ENCODE results near the gene ZBTB43. TPM values are rescaled to one million over a fixed set of nuclear protein-coding genes. Genes with fewer than 3 reads are reported as not detected.

The ZBTB43 gene
- total and polyA plus RNA-seq, 2 of the 4 experiments (the other 2 are of a cell fraction) = 4.5 to 15.1 TPM

GRCh38 chr9:126857261-126857960 lies 52.6 kb downstream of the ZBTB43 start:
- Histone ChIP-seq H2AK5ac (ENCODE audit: low read depth, low read length) (no peak overlapping the region), H3K4me1 (ENCODE audit: control insufficient read depth, insufficient read depth, low read length) (peaks cover 5% of the 10 kb centered on the region), H3K56ac (ENCODE audit: extremely low read depth, insufficient read depth, low read length) (no peak overlapping the region), H3K4ac (ENCODE audit: low read depth, low read length) (no peak overlapping the region), H2BK120ac (ENCODE audit: low read depth, low read length) (no peak overlapping the region), H3K9me3 (ENCODE audit: control insufficient read depth, insufficient read depth, low read length) (no peaks in the 10 kb centered on the region), H3K4me3 (ENCODE audit: insufficient read depth, low read depth, low read length) (no peak overlapping the region), H3K23ac (ENCODE audit: low read depth, low read length) (peak overlapping the region; percentile 78; the same call in 1 of the 2 replicates), H4K20me1 (ENCODE audit: insufficient read depth, low read length) (peaks cover 14% of the 10 kb centered on the region), H2BK20ac (ENCODE audit: low read depth, low read length) (no peak overlapping the region), H3K27me3 (ENCODE audit: control insufficient read depth, insufficient read depth, low read length) (peaks cover 36% of the 10 kb centered on the region), H4K8ac (ENCODE audit: low read depth in 2 of 2, low read length in 2 of 2) (no peak overlapping the region), H3K14ac (replicated peaks; ENCODE audit: low read depth, low read length) (no peak overlapping the region), H4K91ac (ENCODE audit: insufficient read depth, low read depth, low read length) (no peak overlapping the region), H2AK9ac (replicated peaks; ENCODE audit: low read depth, low read length, poor library complexity) (no peak overlapping the region), H3K18ac (ENCODE audit: low read depth, low read length) (no peak overlapping the region), H2BK15ac (ENCODE audit: low read depth, low read length) (no peak overlapping the region), H2BK5ac (ENCODE audit: low read depth, low read length, poor library complexity, severe bottlenecking) (no peak overlapping the region), H3K27ac (ENCODE audit: insufficient read depth, low read length) (no peak overlapping the region), H3K79me1 (ENCODE audit: low read depth in 1 of 2, low read length in 2 of 2) (peaks cover 11 to 14% of the 10 kb centered on the region in 2 experiments), H3K36me3 (ENCODE audit: control insufficient read depth, insufficient read depth, low read length) (no peaks in the 10 kb centered on the region), H3K9me1 (ENCODE audit: insufficient read depth, low read length) (peaks cover 7% of the 10 kb centered on the region; the same call in 1 of the 2 replicates), H2AFZ (replicated peaks; ENCODE audit: low read length, poor library complexity) (no peak overlapping the region), H4K5ac (ENCODE audit: low read depth, low read length) (no peak overlapping the region), H3K4me2 (ENCODE audit: low read depth, low read length) (no peak overlapping the region), H3K9ac (ENCODE audit: low read depth, low read length) (no peak overlapping the region)
- dilution Hi-C loops (cut with HindIII; ENCODE audit: low sequenced_read_pairs, unreplicated experiment) = no loop called here
- BruUV-seq (replicated peaks) = no TSS peak
- DNase-seq = no peak
- no CpG with 5 or more reads among the region's 8 CpGs for WGBS, 2 experiments (ENCODE audit: extremely low coverage in 2 of 2, insufficient read length in 1 of 2)
- CTCF ChIA-PET = interaction anchor here (0.6 kb wide), 1 partner anchor 76 kb away, joined by 6 read pairs; no protein-coding TSS in a partner anchor
- in situ Hi-C loops (cut with MboI; ENCODE audit: low sequenced_read_pairs) = no loop called here
- ATAC-seq (ENCODE audit: low read depth) = no peak
- intact Hi-C loops (cut with micrococcal nuclease) = no loop called here
- TF ChIP-seq CHD1 (IDR thresholded peaks at IDR 0.05; ENCODE audit: low read depth, low read length) (no peak), USF2 (IDR thresholded peaks at IDR 0.05; ENCODE audit: low read depth, low read length) (no peak), RCOR1 (IDR thresholded peaks at IDR 0.05; ENCODE audit: insufficient replicate concordance, low read length) (no peak), POLR2A (IDR thresholded peaks at IDR 0.05; ENCODE audit: low read depth, low read length) (no peak), MAFK (IDR thresholded peaks at IDR 0.05; ENCODE audit: low read depth, low read length) (no peak), MAZ (IDR thresholded peaks at IDR 0.05; ENCODE audit: borderline replicate concordance, low read depth, low read length) (no peak), CEBPB (IDR thresholded peaks at IDR 0.05; ENCODE audit: low read depth, low read length) (no peak), BHLHE40 (IDR thresholded peaks at IDR 0.05; ENCODE audit: low read depth, low read length) (no peak), NFE2L2 (IDR thresholded peaks at IDR 0.05; ENCODE audit: low read depth, low read length) (no peak), CTCF (conservative IDR thresholded peaks at IDR 0.05; ENCODE audit: low read depth, low read length) (no peak), FOS (IDR thresholded peaks at IDR 0.05; ENCODE audit: low read depth, low read length) (no peak), SMC3 (IDR thresholded peaks at IDR 0.05; ENCODE audit: low read depth, low read length) (no peak), RAD21 (IDR thresholded peaks at IDR 0.05; ENCODE audit: low read length) (no peak), RFX5 (IDR thresholded peaks at IDR 0.05; ENCODE audit: low read depth, low read length) (no peak), ELK1 (IDR thresholded peaks at IDR 0.05; ENCODE audit: borderline replicate concordance, low read depth, low read length) (no peak), MXI1 (IDR thresholded peaks at IDR 0.05; ENCODE audit: borderline replicate concordance, low read depth, low read length) (no peak)
- POLR2A ChIA-PET (ENCODE audit: unreplicated experiment) = no interaction called here

Data from IMR-90 (cell line).